Peyer's patch (tissue), 4 donors: Measurements from ENCODE around the gene EVI2A. TPM values are rescaled to one million over a fixed set of nuclear protein-coding genes. Genes with fewer than 3 reads are reported as not detected.
"Not testable (repeated sequence)": the region's sequence is repeated elsewhere in the genome, so short reads cannot be mapped to it uniquely, and the experiment has no call there.

Experiments
- DNase-seq, 3 donors: peaks; one replicate each; pipeline ENCODE4 v3.0.0-alpha.2; 2017 to 2019
- H3K27ac ChIP-seq, 4 donors: fragments of 200-600 bp; sonication (generic); one replicate each; pipeline ENCODE4 v1.5.1; 2016 to 2019
- H3K27me3 ChIP-seq, 2 donors: fragments of 200-600 bp; sonication (generic); one replicate each; pipeline ENCODE4 v1.5.1; 2019
- H3K36me3 ChIP-seq, 3 donors: fragments of 200-600 bp; sonication (generic); one replicate each; pipeline ENCODE4 v1.5.1; 2016 to 2019
- H3K4me1 ChIP-seq, 4 donors: fragments of 200-600 bp; sonication (generic); one replicate each; pipeline ENCODE4 v1.5.1; 2016 to 2019
- H3K4me3 ChIP-seq, 4 donors: fragments of 200-600 bp; sonication (generic); 1 replicate in 3 of 4; 2 replicates in 1 of 4; pipeline ENCODE4 v1.5.1; 2016 to 2019; ENCODE audit warnings: mild to moderate bottlenecking in 1 of 4
- H3K9me3 ChIP-seq, 4 donors: fragments of 200-600 bp; sonication (generic); one replicate each; pipeline ENCODE4 v1.5.1; 2016 to 2019; ENCODE audit warnings: mild to moderate bottlenecking in 1 of 4
- POLR2A ChIP-seq, 2 donors: fragments of 450-650 bp; IDR thresholded peaks; one replicate each; pipeline ENCODE4 v1.5.1; 2017; ENCODE audit warnings: antibody characterized with exemption in 2 of 2, mild to moderate bottlenecking in 2 of 2, moderate library complexity in 2 of 2
- total RNA-seq, 4 donors: library from RNA; depleted of rRNA; stranded (reverse); fragments of >200 nt; gene quantifications; one replicate each; pipeline ENCODE4 v1.1.0, GENCODE V29; 2016
- TF ChIP-seq, protein P1 (sequence below), 6 experiments: fragments of 450-650 bp in 4 of 6; fragments of 200-600 bp in 2 of 6; sonication (generic) in 1 of 6; IDR thresholded peaks; one replicate each; pipeline ENCODE4 v1.5.1; 2017 to 2019; ENCODE audit warnings: antibody characterized with exemption in 6 of 6, mild to moderate bottlenecking in 3 of 6, moderate library complexity in 1 of 6

The EVI2A gene
- total RNA-seq, 4 donors from 2014 or later, result 1.4 to 12.4 (median 5.8) TPM; not detected in 1

DNA sequence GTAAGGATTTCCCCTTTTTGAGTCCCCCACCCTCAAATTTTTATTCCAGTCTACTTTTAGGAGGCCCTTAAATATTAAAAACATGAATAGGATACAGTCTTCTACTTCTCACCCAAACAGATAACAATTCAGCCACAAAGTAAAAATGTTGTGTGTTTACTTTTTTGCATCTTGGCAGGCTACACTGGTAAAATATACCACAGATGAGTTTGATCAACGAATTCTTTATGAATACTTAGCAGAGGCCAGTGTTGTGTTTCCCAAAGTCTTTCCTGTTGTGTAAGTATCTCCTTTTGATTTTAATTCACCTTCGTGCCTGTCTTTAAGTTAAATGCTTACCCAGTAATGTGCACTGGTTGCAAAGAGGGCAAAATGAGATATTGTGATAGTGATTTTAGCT, 35.7 kb upstream of the EVI2A start:
- DNase-seq, result no peak
- Histone ChIP-seq H3K9me3 (no peaks in the 10 kb centered on the region), H3K27ac (no peak overlapping the region), H3K27me3 (no peaks in the 10 kb centered on the region), H3K4me1 (peaks cover 0 to 4% (median 0%) of the 10 kb centered on the region in 4 donors), H3K4me3 (no peak overlapping the region), H3K36me3 (peaks cover 0 to 52% (median 0%) of the 10 kb centered on the region in 3 donors)
- TF ChIP-seq, protein P1, sequence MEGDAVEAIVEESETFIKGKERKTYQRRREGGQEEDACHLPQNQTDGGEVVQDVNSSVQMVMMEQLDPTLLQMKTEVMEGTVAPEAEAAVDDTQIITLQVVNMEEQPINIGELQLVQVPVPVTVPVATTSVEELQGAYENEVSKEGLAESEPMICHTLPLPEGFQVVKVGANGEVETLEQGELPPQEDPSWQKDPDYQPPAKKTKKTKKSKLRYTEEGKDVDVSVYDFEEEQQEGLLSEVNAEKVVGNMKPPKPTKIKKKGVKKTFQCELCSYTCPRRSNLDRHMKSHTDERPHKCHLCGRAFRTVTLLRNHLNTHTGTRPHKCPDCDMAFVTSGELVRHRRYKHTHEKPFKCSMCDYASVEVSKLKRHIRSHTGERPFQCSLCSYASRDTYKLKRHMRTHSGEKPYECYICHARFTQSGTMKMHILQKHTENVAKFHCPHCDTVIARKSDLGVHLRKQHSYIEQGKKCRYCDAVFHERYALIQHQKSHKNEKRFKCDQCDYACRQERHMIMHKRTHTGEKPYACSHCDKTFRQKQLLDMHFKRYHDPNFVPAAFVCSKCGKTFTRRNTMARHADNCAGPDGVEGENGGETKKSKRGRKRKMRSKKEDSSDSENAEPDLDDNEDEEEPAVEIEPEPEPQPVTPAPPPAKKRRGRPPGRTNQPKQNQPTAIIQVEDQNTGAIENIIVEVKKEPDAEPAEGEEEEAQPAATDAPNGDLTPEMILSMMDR (IDR thresholded peaks at IDR 0.05), result no peak
- no peak for TF ChIP-seq POLR2A (IDR thresholded peaks at IDR 0.05)

GRCh38 chr17:31355935-31356334, 34.5 kb upstream of the EVI2A start:
- Histone ChIP-seq H3K27ac (no peak overlapping the region), H3K4me3 (no peak overlapping the region), H3K27me3 (no peaks in the 10 kb centered on the region), H3K36me3 (peaks cover 0 to 54% (median 0%) of the 10 kb centered on the region in 3 donors), H3K9me3 (no peaks in the 10 kb centered on the region), H3K4me1 (peaks cover 0 to 4% (median 0%) of the 10 kb centered on the region in 4 donors)
- TF ChIP-seq, protein P1 (IDR thresholded peaks at IDR 0.05), result no peak
- TF ChIP-seq POLR2A (IDR thresholded peaks at IDR 0.05), result no peak
- DNase-seq, result no peak

DNA sequence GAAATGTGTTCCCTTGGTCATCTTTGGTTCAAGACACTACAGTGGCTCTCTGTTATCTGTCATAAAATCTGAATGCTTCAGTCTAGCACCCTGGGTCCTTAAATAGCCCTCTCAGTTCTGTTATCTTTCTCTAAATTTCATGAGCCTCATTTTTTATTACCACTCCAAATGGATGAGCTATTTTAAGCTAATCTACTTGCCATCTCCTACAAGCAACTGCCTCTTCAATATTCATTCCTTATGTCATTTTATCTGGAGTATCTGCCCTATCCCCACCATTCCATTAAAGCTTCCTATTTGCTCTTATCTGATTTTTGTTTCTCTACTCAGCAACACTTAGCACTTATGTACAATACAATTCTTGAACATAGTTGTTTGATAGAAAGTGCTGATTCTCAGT, 28.0 kb upstream of the EVI2A start:
- Histone ChIP-seq H3K9me3 (no peaks in the 10 kb centered on the region), H3K27ac (no peak overlapping the region), H3K36me3 (peaks cover 0 to 45% (median 0%) of the 10 kb centered on the region in 3 donors), H3K27me3 (no peaks in the 10 kb centered on the region), H3K4me3 (no peak overlapping the region), H3K4me1 (no peaks in the 10 kb centered on the region)
- DNase-seq, result no peak
- TF ChIP-seq POLR2A (IDR thresholded peaks at IDR 0.05), result no peak
- TF ChIP-seq, protein P1 (IDR thresholded peaks at IDR 0.05), result no peak

DNA sequence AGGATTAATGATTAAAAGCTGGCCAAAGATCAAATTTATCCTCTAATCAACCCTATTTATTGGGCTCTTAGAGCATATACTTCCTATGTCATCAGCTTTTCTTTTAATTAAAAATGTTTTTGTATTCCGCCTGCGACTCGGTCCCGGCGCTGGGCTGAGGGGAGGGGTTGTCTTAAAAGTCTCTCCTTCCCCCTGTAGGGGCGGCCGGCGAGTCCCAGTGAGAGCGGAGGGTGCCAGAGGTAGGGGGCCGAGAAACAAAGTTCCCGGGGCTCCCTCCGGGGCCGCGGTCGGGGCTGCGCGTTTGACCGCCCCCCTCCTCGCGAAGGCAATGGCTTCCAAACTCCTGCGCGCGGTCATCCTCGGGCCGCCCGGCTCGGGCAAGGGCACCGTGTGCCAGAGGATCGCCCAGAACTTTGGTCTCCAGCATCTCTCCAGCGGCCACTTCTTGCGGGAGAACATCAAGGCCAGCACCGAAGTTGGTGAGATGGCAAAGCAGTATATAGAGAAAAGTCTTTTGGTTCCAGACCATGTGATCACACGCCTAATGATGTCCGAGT, 23.8 kb upstream of the EVI2A start:
- H3K36me3 ChIP-seq, result peaks cover 0 to 35% (median 0%) of the 10 kb centered on the region in 3 donors
- H3K27me3 ChIP-seq, H3K27ac ChIP-seq, H3K4me3 ChIP-seq, DNase-seq, H3K4me1 ChIP-seq, H3K9me3 ChIP-seq: not testable (repeated sequence)

DNA sequence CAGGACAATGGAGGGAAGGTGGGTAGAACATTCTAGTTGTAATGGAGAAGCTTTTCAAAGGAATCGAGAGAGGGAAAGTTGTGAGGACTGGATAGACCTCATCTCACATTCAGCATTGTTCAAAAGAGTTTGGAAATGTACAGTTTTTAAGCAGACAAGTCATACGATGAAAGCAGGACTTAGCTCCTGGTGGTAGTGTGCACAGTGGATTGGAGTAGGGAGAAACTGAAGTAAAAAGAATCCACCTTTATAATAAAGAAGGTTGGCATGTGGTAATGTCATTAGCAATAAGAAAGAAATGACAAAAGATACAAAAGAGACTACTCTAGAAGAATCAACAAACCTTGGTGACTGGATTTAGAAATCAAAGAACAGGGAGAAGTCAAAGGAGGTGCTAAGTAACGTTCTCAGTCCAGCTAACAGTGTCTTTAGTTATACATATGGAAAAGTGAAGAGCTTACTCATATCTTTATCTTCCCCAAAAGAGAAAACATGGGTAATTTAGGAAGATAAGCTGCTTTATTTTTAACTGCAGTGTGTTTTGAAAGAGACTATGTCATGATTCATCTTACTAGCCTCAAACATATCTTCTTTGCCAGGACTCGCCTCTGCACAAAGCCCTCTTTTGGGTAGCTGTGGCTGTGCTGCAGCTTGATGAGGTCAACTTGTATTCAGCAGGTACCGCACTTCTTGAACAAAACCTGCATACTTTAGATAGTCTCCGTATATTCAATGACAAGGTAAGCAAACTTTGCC, 18.7 kb upstream of the EVI2A start:
- H3K36me3 ChIP-seq, result peaks cover 0 to 42% (median 0%) of the 10 kb centered on the region in 3 donors
- H3K27ac ChIP-seq, result no peak overlapping the region
- no peaks in the 10 kb centered on the region for H3K27me3 ChIP-seq
- no peak for TF ChIP-seq POLR2A (IDR thresholded peaks at IDR 0.05)
- TF ChIP-seq, protein P1 (IDR thresholded peaks at IDR 0.05), result no peak
- H3K9me3 ChIP-seq, result no peaks in the 10 kb centered on the region
- DNase-seq, result no peak
- H3K4me1 ChIP-seq, result no peaks in the 10 kb centered on the region
- no peak overlapping the region for H3K4me3 ChIP-seq

DNA sequence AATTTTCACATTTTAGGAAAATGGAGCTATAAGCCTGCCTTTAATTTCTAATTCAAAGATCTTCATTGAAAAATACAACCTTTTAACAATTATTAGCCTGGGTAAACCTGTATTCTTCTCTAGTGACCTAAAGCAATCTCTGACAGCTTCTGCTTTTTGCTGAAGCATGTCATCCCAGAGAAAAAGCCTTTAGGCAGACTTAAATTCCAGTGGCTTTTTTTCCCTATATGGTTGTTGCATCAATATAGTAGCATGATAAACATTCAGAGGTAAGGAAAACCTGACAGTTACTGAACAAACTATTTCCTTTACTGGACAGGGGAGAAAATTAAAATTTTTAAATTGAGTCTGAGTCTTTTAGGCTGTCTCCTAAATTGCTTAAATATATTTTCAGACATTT, 7.8 kb upstream of the EVI2A start:
- H3K27ac ChIP-seq, result no peak overlapping the region
- H3K4me3 ChIP-seq, result no peak overlapping the region
- no peaks in the 10 kb centered on the region for H3K27me3 ChIP-seq
- no peaks in the 10 kb centered on the region for H3K9me3 ChIP-seq
- peaks cover 0 to 24% (median 4%) of the 10 kb centered on the region in 3 donors for H3K36me3 ChIP-seq
- no peaks in the 10 kb centered on the region for H3K4me1 ChIP-seq
- DNase-seq, result no peak
- TF ChIP-seq POLR2A (IDR thresholded peaks at IDR 0.05), result no peak
- TF ChIP-seq, protein P1 (IDR thresholded peaks at IDR 0.05), result no peak
